SIG-M5 treated with dmso at 0.1 percent for 504 hours (cell line): ENCODE data around the gene PICALM.
A peak's percentile ranks its signal among the peaks of the same experiment; 100 is the strongest.
"Not testable (repeated sequence)": the region's sequence is repeated elsewhere in the genome, so short reads cannot be mapped to it uniquely, and the experiment has no call there.

Source experiments
- DNase-seq: peaks from one replicate; lab custom pipeline; 2025; ENCODE audit not compliant: unreplicated experiment; lab: John Stamatoyannopoulos, UW

PICALM gene

GRCh38 chr11:85947431-85948272 lies 121.2 kb downstream of the PICALM start:
- peak; percentile 53 for DNase-seq

GRCh38 chr11:85946221-85946620 lies 122.7 kb downstream of the PICALM start:
- peak; percentile 26 for DNase-seq

DNA sequence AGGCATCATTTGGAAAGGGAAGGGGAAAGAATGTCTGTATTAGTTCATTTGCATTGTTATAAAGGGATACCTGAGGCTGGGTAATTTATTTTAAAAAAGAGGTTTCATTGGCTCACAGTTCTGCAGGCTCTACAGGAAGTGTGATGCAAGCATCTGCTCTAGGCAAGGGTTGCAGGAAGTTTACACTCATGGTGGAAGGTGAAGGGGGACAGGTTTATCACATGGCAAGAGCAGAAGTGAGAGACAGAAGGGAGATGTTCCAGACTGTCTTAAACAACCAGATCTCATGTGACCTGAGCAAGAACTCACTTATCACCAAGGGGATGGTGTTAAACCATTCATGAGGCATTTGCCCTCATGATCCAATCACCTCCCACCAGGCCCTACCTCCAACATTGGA lies 123.1 kb downstream of the PICALM start:
- no peak for DNase-seq

DNA sequence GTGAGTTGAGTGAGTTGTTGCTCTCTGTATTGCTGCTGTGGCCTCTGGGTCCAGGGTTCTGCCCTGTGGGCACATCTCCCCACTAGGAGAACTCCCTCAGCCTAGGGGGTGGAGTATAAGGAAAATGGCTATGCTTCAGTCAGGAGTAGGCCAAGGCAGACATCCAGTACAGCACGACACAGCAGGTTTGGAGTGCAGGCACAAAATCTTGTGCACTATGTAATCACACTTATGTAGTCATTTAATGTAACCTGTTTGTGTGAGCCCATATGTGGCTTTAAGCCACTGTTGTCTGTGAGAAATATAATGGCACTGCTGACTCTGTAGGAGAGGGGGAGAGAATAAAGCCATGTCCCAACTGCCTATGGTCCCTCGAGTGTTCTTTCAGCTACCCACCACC lies 123.6 kb downstream of the PICALM start:
- DNase-seq = no peak

GRCh38 chr11:85941380-85941973 lies 127.4 kb downstream of the PICALM start:
- DNase-seq = peak; percentile 68

DNA sequence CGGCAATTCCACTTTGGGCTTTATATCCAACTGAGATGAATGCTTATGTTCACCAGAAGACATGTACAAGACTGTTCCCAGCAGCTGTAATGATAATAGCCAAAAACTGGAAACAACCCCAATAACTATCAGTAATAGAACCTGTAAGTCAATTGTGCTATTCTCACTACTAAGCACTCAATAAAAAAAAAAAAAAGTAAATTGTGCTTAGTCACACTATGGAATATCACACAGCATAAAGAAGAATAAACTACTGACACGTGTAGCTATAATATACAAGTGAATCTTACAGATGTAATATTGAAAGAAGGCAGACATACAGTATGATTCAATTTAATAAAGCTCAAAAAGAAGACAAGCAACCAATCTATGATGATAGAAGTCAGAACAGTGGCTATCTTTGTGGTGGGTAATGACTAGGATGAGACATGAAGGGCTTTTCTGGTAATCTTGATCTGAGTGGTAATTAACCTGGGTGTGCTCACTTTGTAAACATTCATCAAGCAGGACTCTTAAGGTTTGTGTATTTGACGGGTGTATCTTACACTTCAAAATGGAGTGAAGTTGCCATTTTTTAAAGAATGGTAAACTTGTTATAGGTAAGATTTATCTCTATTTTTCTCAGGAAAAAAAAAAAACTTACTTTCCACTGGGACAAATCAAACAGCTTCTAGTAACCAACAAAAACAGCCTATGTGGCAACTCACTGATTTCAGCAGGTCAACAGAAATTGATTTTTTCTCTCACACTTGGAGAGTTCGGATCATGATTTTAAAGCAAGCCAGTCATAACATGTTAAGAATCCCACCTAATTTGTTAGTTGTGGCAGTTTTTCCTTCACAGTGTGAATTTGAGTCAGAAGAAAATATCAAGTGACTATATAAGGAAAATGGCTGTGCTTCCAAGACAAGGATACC lies 129.5 kb downstream of the PICALM start:
- no peak for DNase-seq

DNA sequence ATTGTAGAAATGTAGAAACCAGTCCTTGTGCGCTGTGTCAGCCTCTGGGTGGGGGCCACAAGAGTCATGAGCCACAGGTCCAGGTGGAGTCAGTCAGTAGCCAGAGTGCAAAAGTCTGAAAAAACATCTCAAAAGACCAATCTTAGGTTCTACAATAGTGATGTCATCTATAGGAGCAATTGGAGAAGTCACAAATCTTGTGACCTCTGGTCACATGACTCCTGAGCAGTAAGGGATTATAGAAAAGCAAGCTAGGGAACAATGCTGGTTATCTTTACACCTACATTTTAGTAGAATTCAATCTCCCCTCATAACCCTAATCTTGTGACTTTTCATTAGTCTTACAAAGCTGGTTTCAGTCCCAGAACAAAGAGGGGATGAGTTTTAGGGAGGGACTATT lies 131.0 kb downstream of the PICALM start:
- DNase-seq = no peak

DNA sequence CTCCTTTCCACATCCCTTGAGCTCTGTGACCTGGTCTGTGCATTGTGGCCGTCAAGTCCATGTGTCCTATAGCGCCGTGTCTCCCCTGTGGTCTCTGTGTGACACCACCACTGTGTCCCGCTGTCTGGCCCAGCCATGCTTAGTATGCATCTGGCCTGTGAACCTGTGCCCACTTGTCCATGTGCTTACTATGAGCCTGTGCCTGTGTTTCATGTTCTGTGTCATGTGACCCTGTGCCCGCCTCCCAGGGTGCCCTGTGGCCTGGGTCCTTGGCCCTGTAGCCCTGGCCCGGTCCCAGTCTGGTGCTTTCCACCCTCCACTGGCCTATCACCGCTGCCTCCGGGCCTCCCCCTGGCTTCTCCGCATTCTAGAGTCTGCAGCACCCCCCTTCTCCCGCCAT lies 133.1 kb downstream of the PICALM start:
- no peak for DNase-seq

- no peak for DNase-seq
Measured at GRCh38 chr11:85934596-85935169, 134.2 kb downstream of the PICALM start.

DNA sequence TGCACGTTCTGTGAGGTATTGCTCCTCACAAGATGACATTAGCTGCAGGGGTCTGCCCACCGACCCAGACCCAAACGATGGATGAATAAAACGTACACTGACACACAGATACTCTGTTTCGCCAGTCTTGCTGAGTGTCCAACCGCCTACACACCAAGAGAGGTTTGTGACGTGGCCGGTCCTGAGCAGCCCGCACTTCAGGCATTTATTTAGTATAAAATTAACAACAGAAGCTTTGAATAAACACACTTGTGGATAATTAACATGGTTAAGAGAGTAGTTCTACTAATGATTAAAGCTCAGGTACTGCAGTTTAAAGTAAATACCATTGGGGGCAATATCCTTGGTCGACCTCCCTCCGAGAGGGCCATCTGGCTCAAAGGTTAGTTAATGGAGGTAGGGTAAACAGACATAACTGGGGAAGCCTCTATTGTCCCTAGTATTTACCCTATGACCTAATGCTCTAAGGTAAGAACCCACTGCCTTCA lies 138.0 kb downstream of the PICALM start:
- no peak for DNase-seq

- DNase-seq = not testable (repeated sequence)
Measured at GRCh38 chr11:85926653-85927214, 142.2 kb downstream of the PICALM start.

GRCh38 chr11:85923455-85923854 lies 145.4 kb downstream of the PICALM start:
- DNase-seq = no peak

DNA sequence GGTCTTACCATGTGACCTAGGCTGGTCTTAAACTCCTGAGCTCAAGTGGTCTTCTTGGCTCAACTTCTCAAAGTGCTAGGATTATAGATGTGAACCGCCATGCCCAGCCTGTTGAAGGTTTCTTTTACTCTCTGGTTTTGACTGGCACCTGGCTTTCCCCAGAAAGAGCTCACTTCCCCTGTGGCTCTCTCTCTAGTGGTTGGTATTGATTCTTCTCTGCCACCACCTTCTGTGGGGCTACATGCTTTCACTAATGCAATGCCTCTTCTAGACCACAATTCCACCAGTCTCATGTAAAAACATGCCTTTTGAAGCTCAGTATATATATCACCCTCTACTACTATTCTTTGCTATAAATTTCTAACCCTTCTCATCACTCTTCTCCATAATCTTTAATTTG lies 146.5 kb downstream of the PICALM start:
- DNase-seq = no peak

- no peak for DNase-seq
Measured at GRCh38 chr11:85918910-85919794, 149.7 kb downstream of the PICALM start.

DNA sequence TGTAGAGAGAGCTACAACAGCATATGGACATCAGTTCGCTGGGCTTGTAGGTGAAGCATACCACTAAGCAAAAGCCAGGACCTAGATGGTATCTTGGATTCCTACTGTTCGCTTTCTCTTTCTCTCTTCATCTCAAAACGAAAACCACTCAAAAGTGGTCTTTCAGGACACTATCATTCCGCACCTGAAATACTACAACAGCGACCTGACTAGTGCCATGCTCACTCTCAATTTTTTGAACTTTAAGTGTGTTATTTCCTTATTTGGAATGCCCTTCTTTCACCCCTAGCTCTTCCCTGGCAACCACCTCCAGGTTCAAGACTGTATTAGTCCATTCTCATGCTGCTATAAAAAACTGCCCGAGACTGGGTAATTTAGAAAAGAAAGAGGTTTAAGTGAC lies 154.5 kb downstream of the PICALM start:
- no peak for DNase-seq

- peak; percentile 44 for DNase-seq
Measured at GRCh38 chr11:85913513-85913912, 155.4 kb downstream of the PICALM start.

DNA sequence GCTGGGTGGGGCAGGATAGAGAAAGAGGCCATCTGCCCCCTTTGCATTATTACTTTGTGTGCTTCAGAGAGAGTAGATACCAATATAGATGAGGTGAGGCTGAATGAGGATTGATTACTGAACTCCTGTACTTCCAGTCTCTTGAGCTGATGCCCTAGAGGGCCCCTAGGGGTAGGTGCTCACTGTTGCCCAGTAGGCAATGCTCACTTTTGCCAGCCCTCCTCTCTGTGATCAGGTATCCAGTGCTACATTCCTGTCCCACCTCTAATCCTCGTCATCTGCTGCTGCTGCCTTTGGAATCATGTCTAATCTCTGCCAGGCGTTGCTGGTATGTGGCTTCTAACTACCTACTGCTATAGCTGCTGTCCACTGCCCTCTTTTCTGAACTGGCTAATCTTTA lies 156.5 kb downstream of the PICALM start:
- DNase-seq = no peak
